Renal cortex interstitium (tissue), 11 donors: ENCODE measurements around the gene PDE11A. TPM values are rescaled to one million over a fixed set of nuclear protein-coding genes. Genes with fewer than 3 reads are reported as not detected.

Experiments
- DNase-seq, 11 donors: peaks; one replicate each; pipeline ENCODE4 v3.0.0-alpha.2; 2013; ENCODE audit warnings: low read depth in 9 of 11, low spot score in 4 of 11; ENCODE audit errors: extremely low read depth in 1 of 11
- polyA plus RNA-seq, 3 donors: library from polyadenylated mRNA; unstranded; fragments of 120-200 nt; gene quantifications; one replicate each; pipeline ENCODE4 v1.2.1, GENCODE V29; 2013; ENCODE audit not compliant: insufficient read length in 3 of 3

PDE11A gene
- polyA plus RNA-seq, 3 donors = 6.0 to 8.2 (median 6.7) TPM

DNA sequence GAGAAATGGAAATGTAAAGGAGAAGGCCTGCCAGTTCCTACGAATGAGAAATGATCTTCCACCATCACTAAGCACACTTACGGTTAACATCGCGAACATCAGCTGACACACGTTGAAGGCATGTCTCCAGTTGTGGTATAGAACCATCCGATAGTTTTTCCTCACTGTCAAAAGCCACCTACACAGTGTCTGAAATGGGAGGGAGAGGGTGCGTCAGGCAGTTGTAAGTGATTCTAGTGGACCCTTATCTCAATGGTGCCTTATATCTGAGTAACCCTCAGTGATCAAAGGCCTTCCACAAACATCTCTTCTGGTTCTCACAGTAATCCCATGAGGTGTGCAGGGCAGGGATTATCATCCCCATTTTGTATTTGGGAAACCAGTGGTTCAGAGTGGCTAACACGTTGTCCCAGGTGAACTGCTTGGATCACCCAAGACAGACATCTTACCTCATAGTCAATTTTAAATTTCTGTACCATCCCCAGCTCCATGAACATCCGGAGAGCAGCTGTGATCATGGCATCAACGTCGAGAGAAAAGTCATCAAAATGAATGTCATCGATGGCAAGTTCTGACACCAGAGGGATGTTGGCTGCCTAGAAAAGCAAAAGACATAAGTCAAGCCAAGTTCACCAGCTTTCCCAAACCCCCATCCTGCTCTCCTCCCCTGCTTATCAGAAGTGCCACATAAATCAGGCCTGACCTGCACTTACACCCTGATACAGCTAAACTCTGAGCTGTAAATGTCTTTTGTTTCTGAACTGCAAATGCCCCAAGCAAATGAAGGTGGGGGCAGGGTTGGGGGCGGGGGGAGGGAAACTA lies 344.8 kb downstream of the PDE11A start:
- DNase-seq = peak in 8 of 11 donors; percentile 57 to 81 (median 74)

DNA sequence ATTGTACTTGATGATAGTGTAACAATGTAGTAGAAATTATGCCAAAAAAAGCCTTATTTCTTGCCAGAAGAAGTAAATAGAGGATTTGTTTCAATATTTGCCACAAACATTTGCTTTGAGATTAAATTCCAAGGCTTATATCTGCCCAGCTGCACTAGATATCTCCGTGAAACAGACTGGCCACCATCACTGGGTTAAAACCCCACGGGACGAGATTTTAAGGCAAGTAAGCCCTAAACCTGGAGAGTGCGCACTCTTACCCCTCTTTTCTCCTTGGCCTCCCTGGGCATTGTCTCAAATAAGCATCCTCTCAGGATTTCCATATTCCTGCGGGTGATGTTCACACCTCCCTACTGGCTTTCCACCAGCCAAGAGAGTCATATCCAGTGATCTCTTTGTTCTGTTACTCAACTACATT lies 345.6 kb downstream of the PDE11A start:
- no peak for DNase-seq

DNA sequence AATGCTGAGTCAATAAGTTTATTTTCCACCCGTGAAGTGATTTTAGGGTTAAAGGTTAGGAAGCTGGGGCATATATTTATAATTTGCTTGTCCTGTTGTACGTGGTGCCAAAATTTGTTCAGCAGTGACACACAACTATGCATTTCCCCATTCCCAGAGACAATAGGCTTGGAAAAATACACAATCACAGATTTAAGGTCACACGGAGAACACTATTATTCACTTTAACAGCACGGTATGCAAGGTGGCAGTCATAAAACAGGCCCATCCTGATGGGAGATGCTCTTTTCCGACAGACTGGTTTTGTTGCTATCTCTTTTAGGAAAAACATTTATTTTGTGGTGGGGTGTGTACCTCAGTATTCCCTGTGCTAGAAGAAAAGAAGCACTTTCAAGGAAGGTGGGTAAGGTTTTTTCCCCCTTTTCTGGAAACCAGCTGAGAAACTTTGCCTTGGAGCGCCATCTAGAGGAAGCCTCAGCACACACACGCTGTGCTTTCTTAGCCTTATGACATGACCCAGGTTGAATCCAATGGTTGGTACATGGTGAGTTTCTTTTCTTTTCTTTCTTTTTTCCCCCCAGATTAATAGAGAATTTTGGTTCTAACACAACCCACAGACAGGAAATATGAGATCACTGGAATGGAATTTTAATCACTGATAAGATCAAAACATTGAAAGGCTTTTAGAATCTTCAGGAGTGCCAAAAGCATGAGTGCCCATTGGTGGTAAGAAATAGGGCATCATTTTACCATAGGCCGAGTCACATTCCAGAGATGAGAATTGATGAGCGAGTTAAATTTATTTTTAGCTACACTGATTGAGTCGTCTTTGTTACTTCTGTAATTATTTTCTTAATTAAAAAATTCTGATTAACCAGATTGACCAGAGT lies 347.9 kb downstream of the PDE11A start:
- DNase-seq = peak in 8 of 11 donors; percentile 69 to 82 (median 78)

DNA sequence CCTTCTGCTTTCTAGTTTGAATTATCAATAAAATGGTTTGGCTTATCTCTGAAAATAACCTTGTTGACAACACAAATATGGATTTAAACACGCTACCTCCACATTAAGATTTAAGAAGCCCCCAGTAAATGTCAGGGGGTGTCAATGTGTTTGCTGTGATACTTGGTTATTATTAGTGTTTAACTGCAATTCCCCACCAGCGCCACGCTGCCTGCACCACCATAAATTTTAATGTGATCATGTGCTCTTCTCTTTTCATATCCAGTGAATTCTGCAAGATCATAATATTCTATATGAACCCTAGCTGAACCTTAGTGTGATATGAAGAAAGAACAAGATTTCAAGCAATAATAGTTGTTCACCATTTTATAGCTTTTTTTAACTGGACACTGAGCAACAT lies 349.3 kb downstream of the PDE11A start:
- no peak for DNase-seq

DNA sequence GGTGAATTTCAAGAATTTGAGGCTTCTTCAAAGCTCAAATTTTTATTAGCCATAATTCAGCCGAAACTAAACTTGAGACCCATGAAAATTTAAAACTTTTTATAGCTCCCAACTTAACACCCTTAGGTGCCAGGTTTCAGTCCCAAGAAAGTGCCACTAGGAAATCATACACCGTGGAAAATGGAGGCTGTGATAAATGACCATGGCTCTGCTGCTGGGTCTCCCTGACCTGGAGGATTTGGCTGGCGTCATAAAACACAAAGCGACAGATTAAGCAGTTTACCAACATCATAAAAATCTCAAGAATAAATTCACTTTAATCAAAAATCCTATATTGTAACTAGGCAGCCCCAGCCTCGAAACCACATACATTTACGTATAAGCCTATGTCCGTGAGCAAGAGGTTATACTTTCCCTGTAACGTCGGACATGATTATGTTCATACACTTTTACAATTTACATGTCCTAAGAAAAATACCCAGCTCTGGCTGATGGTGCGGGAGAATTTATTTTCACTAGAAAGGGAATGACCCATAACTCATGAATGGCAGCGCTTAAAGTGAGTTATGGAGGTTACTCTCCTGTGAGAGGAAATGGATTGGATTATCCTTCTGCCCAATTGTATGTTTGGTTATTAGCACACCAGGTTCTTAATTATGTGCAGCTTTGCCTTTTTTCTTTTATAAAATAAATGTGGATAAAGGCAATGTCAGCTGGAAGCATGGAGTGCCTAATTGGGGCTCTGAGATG lies 350.6 kb downstream of the PDE11A start:
- peak in 2 of 11 donors; percentile 74 to 77 for DNase-seq

DNA sequence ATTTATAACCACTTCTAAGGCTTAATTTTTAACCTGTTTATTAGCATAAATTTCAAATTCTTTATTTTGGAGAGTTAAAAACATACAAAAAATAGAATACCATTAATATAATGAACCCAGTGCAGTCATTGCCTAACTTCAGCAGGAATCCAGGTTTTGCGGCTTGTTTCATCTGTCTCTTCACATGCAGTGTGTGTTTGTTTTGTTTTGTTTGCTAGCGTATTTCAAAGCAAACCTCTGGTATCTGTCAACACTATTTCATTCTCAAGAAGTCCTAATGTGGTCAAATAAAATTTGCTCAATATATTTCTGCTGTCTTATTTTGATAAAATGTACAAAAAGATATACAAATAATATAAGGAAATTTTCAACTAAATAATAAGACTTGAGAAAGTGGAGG lies 351.5 kb downstream of the PDE11A start:
- DNase-seq = no peak

DNA sequence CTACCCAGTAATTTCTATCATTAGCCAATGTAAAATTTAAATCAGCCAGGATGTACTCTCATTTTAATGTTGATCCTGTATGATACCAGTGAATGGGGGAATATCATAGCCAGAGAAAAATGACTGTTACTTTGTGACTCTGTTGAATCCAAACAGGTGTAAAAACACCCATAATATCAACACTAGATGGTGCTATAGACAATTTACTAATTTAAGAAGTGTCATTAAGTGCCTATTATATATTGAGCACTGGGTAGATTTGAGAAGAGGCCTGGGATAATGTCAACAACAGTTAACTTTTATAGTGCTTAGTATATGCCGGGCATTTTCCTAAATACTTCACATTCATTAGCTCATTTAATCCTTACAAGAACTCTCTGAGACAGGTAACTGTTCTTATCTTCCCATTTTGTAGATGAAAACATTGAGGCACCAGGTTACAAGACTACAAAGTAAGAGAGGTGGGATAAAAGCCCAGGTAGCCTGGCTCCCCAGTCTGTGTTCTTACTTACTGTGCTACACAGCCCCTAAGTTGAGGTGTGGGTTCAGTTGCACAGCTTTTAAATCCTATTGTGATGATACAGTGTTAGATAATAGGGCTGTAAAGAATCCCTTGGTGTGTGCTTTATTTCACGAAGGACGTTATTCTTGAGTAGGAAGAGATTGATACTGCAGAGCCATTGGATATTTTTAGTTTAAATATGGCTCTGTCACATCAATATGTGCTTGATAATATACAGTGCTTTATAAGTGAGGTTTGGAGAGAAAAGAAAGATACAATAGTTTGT lies 354.6 kb downstream of the PDE11A start:
- no peak for DNase-seq

DNA sequence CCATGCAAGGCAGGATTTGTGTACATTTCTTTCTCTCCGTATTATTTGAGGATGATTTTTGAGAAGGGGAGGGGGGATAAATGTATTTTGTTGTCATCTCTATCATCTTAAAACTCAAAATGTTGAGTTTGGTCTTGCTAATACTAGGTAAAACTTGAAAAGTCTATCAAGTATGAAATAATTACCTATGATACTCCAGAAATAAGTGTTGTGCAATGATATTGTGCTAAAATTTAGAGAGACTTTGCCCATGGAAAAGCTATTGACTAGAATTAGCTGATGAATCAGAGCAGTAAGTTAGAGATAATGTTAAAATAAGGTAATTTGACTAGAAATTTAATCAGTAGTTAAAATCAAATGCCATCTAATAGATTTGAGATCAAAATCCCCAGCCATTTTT lies 356.1 kb downstream of the PDE11A start:
- DNase-seq = no peak

DNA sequence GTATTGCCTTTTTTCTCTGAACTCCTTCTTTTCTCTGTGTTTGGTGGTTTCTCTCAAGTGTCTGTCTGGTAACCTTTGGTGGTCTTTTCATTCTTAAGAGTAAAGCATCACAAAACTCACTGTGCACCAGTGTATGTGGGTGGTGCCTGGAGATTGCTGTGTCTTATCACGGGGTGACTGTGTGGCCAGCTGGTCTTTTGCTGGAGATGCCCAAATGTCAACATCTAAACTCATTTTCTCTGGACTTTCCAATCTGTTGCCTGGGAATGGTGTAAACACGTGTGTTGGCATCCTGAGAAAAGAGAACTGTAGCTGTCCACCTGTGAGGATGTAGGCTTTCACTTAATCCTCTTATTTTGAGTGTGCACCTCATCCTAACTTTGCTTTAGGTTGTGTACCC lies 356.8 kb downstream of the PDE11A start:
- no peak for DNase-seq

DNA sequence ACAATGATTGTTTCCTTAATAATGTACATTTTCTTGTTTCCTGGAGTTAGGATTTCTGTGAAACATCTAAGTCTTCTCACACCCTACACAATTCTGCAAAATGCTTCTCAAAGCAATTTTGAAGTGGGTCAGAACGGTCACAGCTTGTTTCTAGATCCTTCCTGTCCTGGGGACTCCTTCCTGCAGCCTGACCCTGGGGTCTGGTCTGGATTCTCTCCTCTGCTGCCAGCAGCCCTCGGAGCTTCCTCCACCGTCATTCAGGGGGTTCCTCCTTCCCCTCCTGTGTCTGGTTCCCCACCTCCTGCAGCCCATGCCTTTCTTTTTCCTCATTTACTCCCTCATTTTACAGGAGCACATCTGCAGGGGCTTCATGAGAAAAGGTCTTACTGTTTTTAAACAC lies 357.9 kb downstream of the PDE11A start:
- DNase-seq = no peak

DNA sequence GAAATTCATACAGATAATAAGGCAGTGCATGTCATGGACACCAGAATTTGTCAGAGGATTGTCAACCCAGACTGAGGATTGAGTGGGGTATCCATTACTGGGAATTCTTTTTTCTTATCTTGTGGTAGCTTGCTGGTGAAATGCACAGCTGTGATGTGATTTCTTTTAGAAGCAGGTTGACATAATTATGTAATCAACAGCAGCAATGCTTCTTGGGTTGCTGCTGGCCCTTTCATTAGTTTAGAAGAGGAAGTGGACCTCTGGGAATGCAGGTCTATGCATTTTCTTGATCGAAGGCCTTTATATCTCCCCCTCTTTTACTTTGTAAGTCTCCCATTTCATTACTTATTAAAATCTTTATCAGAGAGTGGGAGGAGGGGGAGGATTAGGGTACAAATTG lies 360.1 kb downstream of the PDE11A start:
- no peak for DNase-seq

DNA sequence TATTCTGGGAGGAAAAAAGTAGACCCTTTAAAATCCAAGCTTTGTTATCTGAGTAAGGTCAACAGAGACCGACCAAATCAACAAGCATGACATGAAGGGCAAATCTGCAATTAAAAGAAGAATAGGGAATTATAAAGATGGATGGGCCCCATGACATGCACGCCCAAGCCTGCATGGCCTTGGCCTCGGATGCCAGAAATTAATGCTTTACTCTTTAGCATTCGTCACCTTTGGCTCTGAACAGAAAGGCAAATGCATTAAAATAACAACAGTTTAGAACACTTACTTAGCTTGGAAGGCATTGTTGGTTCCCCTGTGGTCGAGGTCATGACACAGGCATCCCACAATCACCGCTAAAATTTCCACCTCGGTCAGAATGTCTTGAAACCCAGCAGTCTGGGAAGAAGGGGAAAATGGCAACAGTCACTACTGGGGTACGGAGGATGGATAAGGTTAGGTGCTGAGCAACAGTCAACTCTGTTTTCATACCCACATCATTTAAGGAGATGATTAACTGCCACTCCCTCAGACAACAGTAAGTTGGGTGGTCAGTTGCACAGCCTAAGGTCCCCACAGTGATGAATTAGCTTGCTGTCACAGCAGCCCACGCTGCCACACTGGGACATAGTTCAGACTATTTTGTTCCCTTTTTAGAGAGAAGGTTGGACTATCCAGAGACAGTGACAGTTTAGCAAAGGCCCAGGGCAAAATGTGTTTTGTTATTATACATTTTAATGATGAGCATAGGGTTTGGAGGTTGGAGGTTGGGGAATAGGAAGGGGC lies 360.9 kb downstream of the PDE11A start:
- no peak for DNase-seq

DNA sequence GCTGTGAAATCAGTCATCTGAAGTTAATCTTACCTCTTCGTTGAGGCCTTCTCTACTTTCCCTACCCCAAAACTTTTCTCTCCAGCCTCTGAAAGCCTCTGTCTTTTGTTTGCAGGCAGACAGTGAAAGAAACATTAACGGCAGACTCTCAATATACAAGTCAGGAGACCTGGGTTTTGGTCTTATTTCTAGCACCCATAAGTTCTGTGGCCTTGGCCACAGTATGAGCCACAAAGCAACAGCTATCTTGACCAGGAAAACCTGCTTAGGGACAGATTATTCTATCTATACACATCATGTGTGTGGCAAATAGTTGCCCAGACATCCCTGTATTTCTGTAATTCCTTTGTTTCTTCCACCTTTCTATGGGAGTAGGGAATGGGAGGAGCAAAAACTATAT lies 361.7 kb downstream of the PDE11A start:
- no peak for DNase-seq

DNA sequence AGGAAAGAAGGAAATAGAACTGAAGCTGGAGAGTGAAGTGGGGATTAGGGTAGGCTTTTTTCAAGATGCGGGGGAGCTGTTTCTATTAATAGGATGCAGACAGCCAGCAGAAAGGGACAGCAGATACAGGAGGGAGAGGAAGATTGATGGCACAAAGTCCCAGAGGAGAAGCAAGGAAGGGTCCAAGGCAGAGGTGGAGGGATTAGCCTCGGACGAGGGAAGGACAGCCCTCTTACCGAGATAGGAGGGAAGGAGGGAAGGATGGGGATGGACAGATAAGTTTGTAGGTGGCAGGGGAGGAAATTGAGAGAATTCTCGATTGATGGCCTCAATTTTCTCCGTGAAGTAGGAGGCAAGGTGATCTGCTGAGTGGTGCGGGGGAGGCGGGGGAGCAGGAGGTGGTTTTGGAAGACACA lies 362.6 kb downstream of the PDE11A start:
- DNase-seq = no peak

DNA sequence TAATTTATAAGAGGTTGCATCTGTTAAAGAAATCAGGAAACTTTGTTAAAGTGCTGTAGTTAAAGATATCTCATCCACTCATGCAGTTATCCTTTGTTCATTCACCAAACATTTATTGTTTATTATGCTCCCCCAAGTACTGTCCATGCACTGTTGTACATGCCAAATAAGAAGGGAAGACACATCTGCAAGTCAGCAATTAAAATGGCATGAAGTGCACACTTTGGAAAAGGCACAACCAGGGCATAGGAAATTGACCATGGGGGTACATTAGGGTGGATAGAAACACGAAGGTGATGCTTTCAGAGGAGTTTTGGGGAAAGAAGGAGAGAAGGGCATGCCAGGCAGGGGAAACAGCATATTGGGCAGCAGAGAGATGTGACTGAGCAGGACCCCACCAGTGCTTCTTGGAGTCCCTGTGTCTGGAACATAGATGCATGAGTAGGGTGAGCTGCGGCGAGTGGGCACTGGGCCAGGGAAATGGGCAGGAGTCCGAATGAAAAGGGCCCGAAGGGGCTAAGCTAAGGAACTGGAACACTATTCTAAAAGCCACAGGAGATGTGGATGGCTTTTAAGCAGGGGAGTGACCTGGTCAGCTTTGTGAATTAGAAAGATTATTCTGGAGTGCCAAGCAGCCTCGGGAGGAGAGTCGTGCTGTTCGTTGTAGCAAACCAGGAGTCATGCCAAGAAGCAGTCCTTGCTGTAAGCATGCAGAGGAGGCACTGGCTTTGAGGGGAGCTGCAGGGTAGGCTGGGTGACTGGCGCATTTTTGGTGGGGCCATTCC lies 363.7 kb downstream of the PDE11A start:
- DNase-seq = no peak

DNA sequence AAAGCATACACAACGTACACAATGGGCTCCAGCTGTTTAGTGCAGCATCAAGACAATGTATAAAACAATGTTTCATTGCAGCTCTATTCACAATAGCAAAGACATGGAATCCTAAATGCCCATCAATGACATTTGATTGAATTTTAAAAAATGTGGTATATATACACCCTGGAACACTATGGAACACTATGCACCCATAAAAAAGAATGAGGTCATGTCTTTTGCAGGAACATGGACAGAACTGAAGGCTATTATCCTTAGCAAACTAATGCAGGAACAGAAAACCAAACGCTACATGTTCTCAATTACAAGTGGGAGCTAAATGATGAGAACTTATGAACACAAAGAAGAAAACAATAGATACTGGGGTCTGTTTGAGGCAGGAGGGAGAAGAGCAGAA lies 364.5 kb downstream of the PDE11A start:
- no peak for DNase-seq

DNA sequence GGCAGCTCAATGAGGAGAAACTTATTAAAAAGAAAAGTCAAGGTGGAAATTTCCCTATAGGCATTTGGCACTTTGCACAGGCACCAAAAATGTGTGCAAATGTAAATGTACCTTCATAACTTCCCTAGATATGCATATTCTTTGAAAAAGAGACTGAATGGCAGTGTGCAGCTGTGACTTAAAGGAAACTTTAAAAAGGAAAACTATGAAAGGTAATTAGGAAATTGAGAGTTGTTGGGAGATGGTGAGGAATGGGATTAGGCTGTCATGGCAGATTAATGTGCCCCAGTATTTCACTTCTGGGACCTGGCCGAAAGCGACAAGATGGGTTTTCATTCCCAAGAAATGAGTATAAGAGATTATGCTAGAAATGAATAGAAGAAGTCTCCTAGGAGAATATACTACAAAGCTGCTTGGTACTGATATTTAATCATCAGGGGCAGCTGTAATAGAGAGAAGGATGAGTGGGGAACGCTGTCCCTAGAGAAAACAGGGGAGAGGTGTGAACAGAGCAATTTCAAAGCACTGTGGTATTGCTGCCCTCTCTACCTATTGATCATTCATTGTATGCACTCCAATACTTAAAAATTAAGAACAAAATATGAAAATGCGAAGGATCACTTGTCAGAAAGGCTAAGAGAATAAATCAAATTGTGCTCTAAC lies 366.9 kb downstream of the PDE11A start:
- DNase-seq = no peak
